A549 (cell line): ENCODE data around the gene SERPINB8.

Experiments
- EP300 ChIP-seq, 2 experiments: fragments of >200 bp; sonication (Bioruptor Twin); formaldehyde crosslinking; IDR thresholded peaks; 2 replicates in 1 of 2; 3 replicates in 1 of 2; pipeline ENCODE4 v1.6.1; 2016 to 2017
- HDAC2 ChIP-seq: fragments of 200-600 bp; sonication (generic); IDR thresholded peaks from 2 replicates; pipeline ENCODE4 v1.6.1; 2016
- PBX3 ChIP-seq: IDR thresholded peaks from 2 replicates; pipeline ENCODE4 v1.6.1; 2012

GRCh38 chr18:63963615-63964256 lies 6.1 kb upstream of the SERPINB8 start:
- TF ChIP-seq HDAC2 (no peak), EP300 (IDR thresholded peaks at IDR 0.05) (no peak), PBX3 (no peak)
